Stimulated activated CD8-positive, alpha-beta memory T cell treated with anti-CD3 and anti-CD28 coated beads, Interleukin-15, amount 100 ng/mL, for 24 hours (primary cell): ENCODE results near the gene PIGU.
"Not testable (repeated sequence)": the region's sequence is repeated elsewhere in the genome, so short reads cannot be mapped to it uniquely, and the experiment has no call there.

Experiments
- DNase-seq: peaks from one replicate; pipeline ENCODE4 v3.0.0-alpha.2; 2020; ENCODE audit warnings: low read depth

Gene PIGU

DNA sequence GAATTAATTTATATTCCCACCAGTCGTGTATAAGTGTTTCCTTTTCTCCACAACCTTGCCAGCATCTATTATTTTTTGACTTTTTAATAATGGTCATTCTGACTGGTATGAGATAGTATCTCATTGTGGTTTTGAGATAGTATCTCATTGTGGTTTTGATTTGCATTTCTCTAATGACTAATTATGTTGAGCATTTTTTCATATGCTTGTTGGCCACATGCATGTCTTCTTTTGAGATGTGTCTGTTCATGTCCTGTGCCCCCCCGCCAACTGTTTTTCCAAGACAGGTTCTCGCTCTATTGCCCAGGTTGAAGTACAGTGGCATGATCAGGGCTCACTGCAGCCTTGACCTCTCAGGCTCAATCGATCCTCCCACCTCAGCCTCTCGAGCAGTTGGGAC, 15.1 kb downstream of the PIGU start:
- not testable (repeated sequence) for DNase-seq

DNA sequence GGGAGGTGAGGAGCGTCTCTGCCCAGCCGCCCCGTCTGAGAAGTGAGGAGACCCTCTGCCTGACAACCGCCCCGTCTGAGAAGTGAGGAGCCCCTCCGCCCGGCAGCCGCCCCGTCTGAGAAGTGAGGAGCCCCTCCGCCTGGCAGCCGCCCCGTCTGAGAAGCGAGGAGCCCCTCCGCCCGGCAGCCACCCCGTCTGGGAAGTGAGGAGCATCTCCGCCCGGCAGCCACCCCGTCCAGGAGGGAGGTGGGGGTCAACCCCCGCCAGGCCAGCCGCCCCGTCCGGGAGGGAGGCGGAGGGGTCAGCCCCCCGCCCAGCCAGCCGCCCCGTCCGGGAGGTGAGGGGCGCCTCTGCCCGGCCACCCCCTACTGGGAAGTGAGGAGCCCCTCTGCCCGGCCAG, 18.2 kb downstream of the PIGU start:
- DNase-seq: not testable (repeated sequence)

DNA sequence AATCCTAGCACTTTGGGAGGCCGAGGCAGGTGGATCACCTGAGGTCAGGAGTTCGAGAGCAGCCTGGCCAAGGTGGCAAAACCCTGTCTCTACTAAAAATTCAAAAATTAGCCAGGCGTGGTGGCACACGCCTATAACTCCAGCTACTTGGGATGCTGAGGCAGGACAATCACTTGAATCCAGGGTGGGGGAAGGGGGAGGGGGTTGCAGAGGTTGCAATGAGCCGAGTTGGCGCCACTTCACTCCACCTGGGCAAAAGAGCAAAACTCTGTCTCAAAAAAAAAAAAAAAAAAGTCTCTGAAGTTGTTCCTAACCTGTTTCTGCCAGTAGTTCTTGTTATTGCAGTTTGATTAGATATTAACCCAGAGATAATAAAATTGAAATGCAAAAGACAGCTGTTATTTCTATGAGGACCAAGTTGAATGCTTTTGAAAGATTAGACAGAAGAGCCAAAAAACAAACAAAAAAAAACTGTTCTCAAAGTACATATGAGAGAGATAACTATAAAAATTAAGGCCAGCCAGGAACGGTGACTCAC, 22.6 kb downstream of the PIGU start:
- DNase-seq: no peak

DNA sequence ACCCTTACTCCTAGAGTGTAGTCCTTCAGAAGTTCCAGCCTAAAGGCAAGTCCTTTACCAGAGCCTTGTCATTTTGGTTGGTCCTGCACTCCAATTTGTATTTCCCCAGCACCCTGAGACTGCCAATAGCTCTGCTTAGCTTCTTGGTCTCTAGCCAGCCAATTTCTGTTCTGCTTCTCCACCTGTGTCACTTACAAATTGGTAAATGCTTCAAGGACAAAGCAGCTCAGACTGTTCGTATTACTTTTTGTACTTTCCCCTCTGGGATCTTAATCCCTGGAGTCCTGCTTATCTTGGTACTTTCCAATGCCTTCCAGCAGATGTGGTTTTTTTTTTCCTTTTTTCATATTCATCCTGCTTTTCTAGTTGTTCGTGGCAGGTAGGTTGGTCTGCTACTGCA, 25.7 kb downstream of the PIGU start:
- no peak for DNase-seq

DNA sequence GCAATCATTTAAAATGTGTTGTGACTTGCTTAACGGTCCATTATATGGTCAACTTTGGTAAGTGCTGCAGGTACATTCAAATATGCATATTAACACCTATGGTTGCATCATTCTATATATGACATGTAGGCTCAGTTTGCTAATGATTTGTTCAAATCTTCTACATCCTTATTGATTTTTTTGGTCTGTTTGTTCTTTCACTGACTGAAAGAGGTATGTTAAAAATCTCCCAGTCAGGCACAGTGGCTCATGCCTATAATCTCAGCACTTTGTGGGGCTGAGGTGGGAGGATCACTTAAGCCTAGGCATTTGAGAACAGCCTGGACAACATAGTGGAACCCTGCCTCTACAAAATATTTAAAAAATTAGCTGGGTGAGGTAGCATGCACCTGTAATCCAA, 29.2 kb downstream of the PIGU start:
- DNase-seq: no peak

DNA sequence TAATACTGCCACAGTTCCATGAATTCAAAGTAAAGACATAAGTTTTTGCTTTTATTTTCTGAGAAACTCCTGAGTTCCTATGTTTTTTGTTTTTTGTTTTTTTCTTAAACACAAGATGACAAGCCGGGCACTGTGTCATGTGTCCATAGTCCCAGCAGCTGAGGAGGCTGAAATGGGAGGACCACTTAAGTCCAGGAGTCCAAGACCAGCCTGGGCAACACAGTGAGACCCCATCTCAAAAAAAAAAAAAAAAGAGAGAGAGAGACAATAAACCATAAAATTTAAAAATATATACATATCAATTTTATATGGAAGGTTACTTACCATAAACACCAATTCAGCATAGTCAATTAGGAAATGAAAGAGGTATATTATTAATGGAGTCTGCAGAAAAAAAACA, 31.9 kb downstream of the PIGU start:
- no peak for DNase-seq

DNA sequence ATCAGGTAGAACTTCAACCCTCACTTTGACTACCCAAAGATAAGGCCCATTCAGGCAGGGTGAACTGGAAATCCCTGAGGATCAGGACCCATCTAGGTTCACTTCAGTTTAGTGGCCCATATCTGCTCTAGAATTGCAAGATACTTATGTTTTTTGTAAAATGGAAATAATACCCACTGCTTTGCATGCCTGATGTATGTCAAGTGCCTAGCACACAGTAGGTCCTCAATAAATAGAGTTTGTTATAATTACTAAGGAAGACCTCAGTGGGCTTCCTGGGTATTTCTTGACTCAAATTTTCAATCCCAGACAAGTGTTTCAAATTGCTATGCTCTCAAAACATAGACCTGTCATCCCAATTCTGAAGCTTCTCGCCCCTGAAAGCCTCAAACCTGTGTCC, 32.5 kb downstream of the PIGU start:
- no peak for DNase-seq

DNA sequence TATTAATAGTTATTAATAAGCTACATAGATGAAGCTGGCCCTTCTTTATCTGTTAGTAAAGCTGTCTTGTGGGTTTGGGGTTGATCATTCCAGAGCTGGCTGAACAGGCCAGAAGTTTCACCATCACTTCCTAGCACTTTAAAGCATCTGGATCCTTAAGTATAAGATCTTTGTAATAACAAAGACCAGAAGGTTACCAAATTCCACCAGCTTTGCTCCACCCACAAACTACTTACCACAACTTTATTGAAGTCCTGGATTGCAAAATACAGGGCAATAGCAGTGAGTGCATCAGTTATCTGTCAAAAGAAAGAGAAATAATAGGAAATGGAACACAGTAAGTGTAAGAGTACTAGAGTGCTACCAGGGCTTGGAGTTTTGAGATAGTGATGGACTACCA, 33.0 kb downstream of the PIGU start:
- no peak for DNase-seq

DNA sequence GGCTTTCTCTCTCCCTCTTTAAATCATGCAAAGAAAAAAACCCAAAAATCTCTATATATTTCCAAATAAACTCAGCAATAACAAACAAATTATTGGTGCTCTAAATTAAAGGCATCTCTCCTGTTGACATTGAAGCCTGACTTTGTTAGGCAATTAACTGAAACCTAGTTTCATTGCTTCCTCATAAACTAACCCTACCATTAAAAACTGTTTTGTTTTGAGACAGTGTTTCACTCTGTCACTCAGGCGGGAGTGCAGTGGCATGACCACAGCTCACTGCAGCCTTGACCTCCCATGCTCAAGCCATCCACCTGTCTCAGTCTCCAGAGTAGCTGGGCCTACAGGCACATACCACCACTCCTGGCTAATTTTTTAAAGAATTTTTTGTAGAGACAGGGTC, 34.9 kb downstream of the PIGU start:
- no peak for DNase-seq

DNA sequence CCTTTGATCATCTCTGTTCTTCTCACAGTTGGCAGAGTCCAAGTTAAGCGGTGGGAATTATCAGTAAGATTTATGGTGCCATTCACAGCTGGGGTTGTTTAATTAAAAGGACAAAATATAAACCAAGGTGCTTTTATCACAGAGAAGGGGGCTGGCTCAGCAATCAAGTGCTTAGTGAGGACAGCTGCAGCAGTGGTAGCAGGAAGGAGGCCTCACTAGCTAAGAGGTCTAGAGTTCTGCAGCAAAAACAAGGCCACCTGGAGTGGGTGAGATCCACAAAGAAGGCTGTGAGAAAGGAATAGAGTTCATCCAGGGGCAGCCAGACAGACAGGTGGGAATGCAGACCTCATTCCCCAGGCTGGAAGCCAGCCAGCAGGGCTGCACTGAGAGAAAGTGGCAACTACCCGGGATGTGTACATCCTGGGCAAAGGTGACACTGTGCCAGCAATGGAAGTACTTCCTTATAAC, 37.1 kb downstream of the PIGU start:
- no peak for DNase-seq

DNA sequence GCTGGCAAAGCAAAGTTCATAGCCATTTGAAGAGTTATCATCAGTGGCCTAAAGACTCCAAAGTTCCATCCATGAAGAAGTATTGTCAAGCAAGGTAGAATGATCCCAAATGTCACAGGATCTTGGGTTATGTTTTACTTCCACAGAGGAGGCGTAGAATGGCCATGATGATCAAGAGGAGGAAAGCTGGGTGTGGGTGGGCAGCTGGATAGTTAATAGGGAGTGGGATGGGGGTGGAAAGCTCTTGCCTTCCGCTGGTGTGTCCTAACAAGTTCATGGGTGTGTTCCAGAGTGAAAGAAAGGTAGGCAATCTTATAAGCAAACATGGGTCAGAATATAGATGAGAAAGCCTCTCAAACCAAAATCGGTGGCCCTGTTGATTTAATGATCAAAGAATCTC, 38.4 kb downstream of the PIGU start:
- DNase-seq: no peak

DNA sequence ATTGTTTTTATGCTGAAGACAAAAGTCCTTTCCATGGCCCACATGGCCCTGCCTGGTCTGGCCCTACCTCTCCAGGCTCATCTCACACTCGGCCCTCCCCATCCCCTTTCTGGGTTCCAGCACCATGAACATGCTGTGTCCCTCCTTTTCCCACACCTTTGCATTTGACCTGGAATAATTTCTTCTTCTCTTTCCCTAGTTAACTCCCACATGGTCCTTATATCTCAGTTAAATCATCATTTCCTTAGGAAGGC, 38.9 kb downstream of the PIGU start:
- no peak for DNase-seq

DNA sequence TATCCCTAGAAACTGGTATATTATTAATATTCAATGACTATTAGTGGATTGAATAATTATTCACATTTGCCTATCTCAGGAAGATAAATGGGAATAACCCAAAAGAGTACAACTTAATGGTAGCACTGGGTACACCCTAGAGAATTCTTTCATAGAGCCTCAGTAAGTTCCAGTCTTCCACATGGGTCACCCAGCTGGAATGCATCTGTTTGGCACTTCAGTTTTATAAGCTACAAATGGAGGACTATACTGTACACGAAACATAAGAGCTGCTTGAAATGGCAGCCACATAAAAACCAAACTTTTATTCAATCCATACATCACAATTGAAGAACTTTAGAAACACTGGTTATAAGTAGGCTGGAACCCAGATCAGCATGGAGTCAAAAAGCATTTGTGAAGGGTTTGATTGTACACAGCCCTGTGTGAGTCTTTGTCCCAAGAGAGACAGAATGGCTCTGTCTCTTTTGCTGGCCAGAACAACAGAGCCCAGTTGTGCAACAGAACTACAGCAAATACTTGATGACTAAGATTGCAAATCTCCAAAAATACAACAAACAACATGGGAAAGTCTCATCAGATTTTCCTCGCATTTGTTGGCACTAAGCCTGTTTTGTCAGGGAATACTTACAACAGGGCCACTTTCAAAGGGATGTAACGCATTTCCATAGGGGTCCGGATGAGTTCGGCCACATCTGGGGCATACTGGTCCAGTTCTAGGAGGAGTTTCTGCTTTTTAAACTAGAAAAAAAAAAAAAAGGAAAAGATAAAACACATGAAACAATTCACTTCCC, 39.5 kb downstream of the PIGU start:
- no peak for DNase-seq

DNA sequence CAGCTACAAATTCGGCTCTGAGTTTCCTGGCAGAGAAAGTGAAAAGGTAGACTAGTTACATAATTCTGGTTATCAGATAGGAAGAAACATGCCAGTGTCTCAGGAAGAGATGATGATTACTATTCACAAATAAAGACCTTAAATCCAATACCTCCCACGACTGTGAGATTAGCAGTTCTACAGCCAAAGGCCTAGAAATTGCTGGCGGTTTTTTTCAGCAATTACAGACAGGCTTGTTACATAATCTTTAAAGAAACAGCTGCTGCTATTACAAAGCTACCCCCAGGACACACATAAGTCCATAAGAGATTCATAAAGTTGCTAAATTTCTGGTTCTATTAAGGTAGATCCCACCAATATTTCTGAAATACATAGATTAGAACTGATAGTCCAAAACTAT, 40.2 kb downstream of the PIGU start:
- no peak for DNase-seq

DNA sequence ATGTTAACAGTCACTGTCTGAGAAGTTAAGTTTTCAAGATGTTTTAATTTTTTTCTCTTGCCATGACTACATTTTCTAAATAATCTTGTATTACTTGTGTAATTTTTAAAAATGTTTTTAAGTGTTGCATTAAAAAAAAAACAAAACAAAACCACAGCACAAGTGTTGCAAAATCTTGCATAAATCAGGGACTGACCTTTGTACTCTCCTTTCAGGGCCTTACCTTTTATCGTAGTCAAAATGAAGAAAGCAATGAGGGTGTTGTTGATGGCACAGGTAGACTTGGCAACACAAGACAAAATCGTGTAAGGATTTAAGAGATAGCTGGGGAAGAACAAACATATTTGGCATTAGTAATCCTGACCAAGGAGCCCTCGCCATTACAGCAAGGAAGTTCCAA, 42.5 kb downstream of the PIGU start:
- DNase-seq: no peak

DNA sequence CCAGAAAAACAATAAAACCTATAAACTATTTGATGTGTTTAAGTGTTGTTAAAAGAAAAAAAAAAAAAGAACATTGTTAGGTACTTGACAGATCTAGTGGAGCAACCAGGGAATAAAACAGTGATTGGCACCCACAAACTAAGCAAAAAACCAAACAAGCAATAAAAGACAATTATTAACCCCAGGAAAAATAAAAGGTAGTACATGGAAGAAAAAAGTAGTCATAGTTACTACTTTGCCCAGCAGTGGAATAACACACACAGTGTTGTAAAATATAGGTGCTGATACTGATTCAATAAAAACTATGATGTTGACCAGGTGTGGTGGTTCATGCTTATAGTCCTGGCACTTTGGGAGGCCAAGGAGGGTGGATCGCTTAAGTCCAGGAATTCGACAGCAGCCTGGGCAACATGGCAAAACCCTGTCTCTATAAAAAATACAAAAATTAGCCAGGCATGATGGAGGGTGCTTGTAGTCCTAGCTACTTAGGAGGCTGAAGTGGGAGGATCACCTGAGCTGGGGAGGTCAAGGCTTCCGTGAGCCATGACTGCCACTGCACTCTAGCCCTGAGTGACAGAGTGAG, 43.9 kb downstream of the PIGU start:
- no peak for DNase-seq

DNA sequence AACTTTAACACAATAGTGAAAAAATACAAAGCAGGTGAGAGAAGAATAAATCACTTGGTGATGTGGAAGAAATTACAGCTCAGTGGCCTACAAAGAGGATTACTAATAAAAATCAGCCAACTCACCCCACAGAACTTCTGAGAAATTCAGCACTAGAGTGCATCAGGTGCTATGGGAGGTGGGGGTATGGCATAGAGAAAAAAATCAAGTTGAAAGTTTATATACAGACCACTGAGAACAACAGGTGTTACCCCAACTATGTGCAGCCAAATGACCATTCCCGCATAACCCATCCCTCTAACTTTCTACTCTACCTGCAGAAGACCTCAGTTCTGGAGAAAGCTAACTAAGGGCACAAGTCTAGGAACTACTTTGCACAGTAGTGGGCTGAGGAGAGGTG, 47.0 kb downstream of the PIGU start:
- DNase-seq: no peak

DNA sequence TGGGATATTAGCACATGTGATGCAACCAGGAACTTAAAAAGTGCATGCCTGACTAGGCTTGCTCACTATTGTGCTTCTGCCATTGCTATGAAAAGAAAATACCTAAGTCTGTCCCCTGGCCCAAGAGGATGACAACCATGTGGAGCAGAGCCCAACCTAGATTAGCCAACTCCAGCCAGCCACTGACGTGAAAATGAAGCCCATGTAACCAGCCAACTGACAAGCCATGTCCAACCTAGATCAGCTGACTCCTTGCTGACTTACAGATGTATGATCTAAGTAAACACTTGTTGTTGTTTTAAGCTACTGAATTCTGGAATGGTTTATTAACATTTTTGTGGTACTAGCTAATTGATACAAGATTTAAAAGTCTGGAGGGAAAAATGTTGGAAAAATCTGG, 47.5 kb downstream of the PIGU start:
- no peak for DNase-seq

DNA sequence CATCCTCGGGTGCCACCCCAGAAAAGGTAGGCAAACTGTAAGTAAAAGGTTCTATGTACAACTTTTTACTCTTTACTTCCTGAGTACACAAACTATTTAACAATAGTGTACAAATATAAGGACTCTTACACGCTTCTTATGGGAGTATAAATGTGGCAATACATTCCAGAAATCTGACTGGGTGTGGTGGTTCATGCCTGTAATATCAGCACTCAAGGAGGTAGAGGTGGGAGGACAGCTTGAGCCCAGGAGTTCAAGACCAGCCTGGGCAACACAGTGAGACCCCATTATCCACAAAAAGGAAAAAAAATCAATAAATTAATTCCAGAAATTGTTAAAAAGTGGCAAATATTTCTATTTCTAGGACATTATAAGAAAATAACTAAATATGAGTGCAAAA, 48.9 kb downstream of the PIGU start:
- DNase-seq: no peak

DNA sequence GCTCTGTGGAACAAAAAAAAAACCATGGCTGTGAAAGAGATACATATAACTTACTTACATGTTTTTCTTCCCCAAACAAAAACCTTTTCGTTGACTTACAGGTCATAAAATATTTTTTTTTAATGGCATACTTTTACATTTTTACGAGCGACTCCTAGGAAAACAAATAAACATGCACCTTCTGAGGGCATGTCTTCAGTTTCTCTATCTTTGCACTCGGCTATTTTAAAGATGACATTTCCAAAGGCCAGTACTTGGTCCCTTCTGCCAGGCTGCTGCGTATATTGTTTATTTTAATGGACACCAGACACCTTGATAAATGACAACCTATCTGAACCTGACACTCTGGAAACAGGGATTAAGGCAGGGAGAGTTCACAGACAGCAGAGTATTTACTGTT, 49.4 kb downstream of the PIGU start:
- no peak for DNase-seq

DNA sequence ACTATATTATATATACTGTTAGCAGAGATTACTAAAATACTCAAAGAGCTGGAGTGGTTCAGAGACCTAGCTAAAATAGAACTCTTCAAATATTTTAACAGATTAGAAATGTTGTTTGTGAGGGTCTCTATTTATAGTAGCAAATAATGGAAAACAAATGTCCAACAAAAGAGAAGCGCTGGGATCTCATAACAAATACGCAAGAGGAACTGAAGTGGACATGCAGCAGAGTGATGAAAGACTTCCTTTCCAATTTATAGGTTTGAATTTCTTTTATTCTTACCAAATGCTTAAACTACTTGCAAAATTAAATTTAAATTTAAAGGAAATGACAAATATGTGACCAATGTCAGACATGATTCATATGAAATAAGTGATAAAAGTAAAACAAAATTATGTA, 49.9 kb downstream of the PIGU start:
- DNase-seq: no peak

DNA sequence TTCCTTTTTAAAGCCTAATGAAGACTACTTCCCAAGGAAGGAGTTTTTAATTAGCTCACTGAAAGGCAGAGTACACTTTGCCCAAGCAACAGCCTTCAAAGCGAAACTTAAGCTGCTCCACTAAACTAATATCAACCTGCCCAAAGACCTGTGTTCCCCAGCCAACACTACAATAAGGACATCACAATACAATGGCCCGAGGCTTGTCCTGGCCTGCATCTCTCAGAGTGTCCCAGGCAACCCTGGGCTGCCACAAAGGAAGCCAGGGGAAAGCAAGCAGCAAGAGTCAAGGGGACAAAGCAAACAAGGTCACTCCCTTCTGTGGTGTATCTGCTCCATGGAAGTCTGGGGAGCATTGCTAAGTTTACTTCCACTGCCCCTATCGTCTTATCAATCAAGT, 52.3 kb downstream of the PIGU start:
- no peak for DNase-seq

DNA sequence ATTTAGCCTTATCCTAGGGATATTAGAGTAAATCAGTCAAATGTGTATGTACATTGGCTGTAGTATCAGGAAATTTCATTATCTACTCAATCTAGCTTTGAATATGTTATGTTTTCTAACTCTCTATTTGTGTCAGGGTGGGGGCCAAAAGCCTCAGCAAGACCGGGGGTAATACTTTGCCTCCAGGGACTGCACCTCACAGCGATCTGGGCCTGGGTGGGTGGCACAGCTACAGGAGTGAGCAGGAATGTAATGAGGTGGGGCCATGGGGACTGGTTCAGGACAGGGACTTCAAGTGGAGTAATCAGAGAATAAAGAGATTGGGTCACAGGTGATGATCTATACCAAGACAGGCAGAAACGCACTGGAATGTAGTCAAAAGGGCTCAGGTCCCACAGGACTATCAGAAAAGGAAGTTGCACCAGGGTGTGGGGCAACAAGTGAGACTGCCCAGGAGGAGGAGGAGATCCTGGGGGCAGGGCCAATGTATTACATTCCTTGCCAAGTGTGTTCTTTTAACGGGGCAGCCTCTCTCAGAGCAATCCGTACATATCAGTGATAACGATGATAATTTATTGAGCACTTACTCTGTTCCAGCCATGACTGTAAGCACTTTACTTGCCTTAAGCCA, 54.0 kb downstream of the PIGU start:
- DNase-seq: no peak
